ENCODE measurements around the gene ZP1.

ZP1 gene

GRCh38 chr11:60910711-60911380, 43.5 kb downstream of the ZP1 start:
- DNase-seq = no peak

DNA sequence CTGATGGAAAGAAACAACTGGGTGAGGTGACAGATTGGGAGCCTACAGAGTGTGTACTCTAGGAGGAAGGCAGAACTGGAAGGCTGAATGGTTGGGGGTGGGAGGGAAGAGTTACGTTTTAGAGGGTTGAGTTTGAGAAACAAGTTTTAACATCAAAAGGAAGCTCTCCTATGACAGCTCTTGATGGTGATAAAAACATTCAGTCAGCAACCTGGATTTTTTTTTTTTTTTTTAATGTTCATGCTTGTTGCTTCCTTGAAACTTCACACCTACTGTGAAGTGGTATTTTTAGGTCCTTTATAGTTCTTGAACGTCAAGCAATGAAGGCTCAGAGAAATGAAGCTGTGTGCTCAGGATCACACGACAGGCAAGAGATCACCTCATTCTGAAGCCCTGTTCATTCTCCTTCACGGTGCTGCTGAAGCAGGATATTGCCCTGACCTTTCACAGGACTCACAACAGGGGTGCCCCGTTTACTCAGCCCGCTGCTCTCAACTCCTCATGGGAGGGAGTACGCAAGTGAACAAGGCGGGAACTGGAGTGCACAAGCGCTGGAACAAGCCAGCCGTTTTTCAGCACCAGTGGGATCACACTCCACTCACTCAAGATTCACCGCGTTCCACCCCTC, 45.0 kb downstream of the ZP1 start:
- no peak for DNase-seq

- DNase-seq = no peak
Measured at GRCh38 chr11:60912851-60913528, 45.6 kb downstream of the ZP1 start.

GRCh38 chr11:60913793-60914632, 46.7 kb downstream of the ZP1 start, which contains the start of gene TMEM109:
Gene TMEM109 (plus strand): TSS chr11:60914158. CDS start chr11:60919694, 5,536 bp downstream.
- DNase-seq = peak; percentile 86

DNA sequence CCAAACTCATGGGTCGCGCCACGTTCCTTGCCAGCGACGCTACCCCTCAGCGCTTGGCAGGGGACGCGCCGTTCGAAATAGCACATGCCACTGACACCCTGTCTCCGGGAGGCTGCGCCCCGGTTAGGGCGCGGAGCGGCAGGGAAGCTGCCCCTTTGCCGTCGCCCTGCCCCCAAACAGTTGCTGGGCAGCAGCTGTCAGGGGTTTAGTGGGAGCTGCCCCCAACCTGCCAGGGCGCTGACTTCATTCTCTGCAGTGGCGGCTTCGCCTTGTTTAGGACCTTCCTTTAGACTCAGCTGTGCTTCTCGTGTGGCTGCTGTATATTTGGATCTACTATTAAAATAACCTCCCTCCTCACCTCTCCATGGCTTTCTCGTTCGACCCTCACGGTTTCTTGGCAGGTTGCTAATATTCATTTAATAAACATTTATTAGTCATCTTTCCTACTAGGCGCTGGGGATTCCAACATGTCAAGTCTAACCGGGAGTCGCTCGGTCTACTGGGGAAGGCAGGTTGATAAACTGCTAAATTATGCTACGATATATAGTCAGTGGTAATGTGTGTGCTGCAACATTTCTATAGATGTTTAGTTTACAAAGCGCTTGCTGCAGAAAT, 47.4 kb downstream of the ZP1 start:
- peak; percentile 28 for DNase-seq

DNA sequence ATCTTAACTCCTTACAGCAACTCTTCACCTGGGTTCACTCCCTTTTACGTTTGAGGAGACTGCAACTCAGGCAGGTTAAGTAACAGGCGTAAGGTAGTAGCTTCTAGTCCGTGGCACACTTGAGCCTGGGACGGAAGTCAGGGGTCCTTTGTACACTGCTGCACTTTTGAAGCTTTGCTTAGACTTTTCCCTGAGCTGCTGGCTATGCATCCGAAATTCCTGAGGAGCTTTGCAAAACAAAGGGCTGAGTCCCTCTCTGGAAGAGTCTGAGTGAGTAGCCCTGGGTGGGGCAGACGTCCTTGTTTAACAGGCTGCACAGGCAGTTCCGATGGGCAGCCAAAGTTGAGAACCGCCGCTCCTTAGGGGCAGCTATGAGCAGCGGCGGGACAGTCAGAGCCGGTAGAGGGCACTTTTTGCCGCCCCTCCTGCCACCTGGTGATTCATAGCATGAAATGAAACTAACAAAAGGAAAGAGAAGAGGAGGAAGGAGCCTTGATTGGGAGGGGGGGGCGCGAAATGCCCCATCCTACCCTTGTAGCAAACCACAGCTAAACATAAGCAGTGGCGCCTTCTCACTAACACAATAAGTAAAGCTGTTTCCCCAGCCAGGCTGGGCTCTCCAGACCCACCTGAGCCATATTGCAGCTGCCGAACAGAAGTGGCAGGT, 48.0 kb downstream of the ZP1 start:
- peak; percentile 64 for DNase-seq

DNA sequence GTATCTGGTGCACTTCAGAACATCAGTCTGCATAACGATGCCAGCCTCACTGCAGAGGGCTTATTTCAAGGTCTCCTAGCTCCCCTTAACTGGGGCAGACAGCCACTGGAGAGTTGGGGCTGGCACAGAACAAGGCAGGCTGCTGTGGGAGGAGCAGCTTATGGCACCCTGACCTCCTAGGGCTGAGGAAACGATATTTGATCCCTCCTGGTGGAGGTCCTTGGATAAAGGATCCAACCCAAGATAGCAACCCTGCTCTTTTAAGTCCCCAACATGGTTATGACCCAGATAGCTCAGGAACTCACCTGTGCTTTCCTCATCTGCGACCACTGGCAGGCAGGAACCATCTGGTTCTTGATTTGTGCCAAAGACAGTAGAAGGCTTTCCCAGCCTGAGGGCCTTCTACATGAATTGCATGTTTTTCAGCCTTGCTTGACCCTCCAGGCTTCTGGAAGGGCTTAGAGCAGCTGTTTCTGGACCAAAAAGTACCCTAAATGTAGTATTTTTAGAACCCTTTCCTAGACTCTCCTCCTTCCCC, 49.4 kb downstream of the ZP1 start:
- DNase-seq = no peak

GRCh38 chr11:60917267-60917666, 49.9 kb downstream of the ZP1 start:
- no peak for DNase-seq

GRCh38 chr11:60918251-60918938, 51.1 kb downstream of the ZP1 start:
- DNase-seq = no peak

GRCh38 chr11:60918939-60919265, 51.6 kb downstream of the ZP1 start:
- no peak for DNase-seq

DNA sequence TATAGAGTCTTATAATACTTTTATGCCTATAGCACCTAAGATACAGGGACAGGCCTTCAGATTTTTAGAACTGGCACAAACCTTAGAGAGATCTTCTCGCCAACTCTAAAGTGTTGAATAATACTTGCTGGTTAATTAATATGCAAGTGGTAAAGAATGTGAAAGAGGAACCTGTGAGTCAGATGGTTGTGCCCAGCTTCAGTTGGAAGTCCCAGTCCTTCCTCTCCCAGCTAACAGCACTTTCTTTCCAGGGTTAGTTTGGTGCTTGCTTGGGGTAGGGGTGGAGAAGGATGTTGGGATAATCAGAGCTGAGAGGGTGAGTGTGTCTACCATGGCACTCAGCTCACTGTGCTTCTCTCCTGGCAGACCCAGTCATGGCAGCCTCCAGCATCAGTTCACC, 52.0 kb downstream of the ZP1 start:
- DNase-seq = no peak

DNA sequence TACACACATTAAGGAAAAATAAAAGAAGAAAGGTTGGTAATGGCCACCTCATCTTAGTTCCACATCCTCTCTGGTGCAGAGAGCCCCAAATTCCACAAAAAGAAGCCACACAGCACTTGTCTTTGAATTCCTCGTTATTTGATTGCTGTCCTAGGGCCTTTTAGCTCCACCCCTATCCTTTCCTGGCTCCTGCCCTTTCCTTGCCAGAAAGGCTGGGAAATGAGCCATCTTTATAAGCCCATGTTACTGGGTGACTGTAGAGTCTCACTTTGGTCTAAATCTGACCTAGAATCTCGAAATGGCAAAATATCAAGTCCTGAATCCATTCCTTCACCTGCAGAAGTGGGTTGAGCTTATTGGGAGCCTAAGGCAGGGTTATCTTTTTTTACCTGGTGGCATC, 52.6 kb downstream of the ZP1 start:
- DNase-seq = no peak

GRCh38 chr11:60921259-60921658, 53.9 kb downstream of the ZP1 start:
- DNase-seq = no peak

DNA sequence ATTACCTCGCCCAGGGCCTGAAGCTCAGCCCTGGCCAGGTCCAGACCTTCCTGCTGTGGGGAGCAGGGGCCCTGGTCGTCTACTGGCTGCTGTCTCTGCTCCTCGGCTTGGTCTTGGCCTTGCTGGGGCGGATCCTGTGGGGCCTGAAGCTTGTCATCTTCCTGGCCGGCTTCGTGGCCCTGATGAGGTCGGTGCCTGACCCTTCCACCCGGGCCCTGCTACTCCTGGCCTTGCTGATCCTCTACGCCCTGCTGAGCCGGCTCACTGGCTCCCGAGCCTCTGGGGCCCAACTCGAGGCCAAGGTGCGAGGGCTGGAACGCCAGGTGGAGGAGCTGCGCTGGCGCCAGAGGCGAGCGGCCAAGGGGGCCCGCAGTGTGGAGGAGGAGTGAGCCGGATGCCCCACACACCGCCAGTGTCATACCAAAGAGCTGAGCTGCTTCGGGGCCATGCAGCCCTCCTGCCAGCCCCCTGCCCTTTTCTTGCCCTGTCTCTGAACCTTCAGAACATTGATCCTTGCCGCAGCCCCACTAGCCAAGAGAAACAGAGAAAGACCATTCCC, 54.5 kb downstream of the ZP1 start:
- no peak for DNase-seq

DNA sequence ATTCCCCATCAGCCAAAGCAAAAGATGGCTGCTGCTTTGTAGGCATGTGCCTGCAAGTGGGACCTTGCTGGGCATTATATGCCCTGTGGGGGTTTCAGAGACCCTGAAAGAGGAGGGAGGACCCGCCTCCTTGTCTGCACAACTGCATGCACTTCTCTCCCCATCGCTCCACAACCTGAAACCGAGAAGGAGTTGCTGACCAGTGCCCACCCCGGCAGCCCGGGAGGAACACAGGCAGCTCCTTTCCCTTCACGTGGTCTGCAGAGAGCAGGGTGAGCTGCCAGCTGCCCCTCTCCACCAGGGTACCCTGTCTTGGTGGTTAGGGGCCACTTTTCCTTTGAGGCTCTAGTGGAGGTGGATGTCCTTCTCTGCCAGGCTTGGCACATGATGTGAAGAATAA, 55.6 kb downstream of the ZP1 start:
- DNase-seq = no peak

- DNase-seq = no peak
Measured at GRCh38 chr11:60923326-60923725, 56.0 kb downstream of the ZP1 start.

GRCh38 chr11:60923800-60924109, 56.4 kb downstream of the ZP1 start:
- DNase-seq = no peak

- peak; percentile 22 for DNase-seq
Measured at GRCh38 chr11:60924110-60924905, 57.0 kb downstream of the ZP1 start, which contains the start of gene TMEM132A. Gene TMEM132A (plus strand): TSS chr11:60924460. CDS start chr11:60924634, 174 bp downstream.

All from activated CD4-positive, alpha-beta T cell treated with anti-CD3 and anti-CD28 coated beads, Interleukin-2, amount 50 U/mL, for 1 hour (primary cell).